ENCODE measurements around the gene TARS2.

The TARS2 gene

GRCh38 chr1:150511551-150511950, 24.3 kb downstream of the TARS2 start:
- DNase-seq = no peak

- DNase-seq = no peak
These were observed 24.9 kb downstream of the TARS2 start for GRCh38 chr1:150511985-150512660.

- no peak for DNase-seq
These were observed 25.6 kb downstream of the TARS2 start for GRCh38 chr1:150512846-150513245.

- no peak for DNase-seq
These were observed 26.2 kb downstream of the TARS2 start for GRCh38 chr1:150513351-150513791.

GRCh38 chr1:150514260-150514659, 27.0 kb downstream of the TARS2 start:
- DNase-seq = no peak

GRCh38 chr1:150514913-150515327, 27.7 kb downstream of the TARS2 start:
- DNase-seq = no peak

- peak; percentile 93 for DNase-seq
These were observed 28.3 kb downstream of the TARS2 start, which contains the start of gene FALEC for GRCh38 chr1:150515328-150516049. Gene FALEC (plus strand): TSS chr1:150515752.

GRCh38 chr1:150516050-150516591, 28.9 kb downstream of the TARS2 start:
- DNase-seq = peak; percentile 46

- no peak for DNase-seq
These were observed 29.4 kb downstream of the TARS2 start for GRCh38 chr1:150516616-150517015.

- no peak for DNase-seq
These were observed 34.2 kb downstream of the TARS2 start for GRCh38 chr1:150521196-150521968.

- DNase-seq = no peak
These were observed 38.1 kb downstream of the TARS2 start for GRCh38 chr1:150525348-150525747.

GRCh38 chr1:150528196-150528595, 41.0 kb downstream of the TARS2 start:
- DNase-seq = no peak

GRCh38 chr1:150529017-150529416, 41.8 kb downstream of the TARS2 start:
- no peak for DNase-seq

GRCh38 chr1:150530491-150531159, 43.4 kb downstream of the TARS2 start:
- DNase-seq = no peak

- no peak for DNase-seq
These were observed 45.6 kb downstream of the TARS2 start for GRCh38 chr1:150532860-150533259.

- DNase-seq = no peak
These were observed 46.8 kb downstream of the TARS2 start for GRCh38 chr1:150534002-150534401.

GRCh38 chr1:150535511-150536287, 48.5 kb downstream of the TARS2 start:
- no peak for DNase-seq

- no peak for DNase-seq
These were observed 49.9 kb downstream of the TARS2 start for GRCh38 chr1:150536836-150537731.

GRCh38 chr1:150537732-150538684, 50.8 kb downstream of the TARS2 start:
- no peak for DNase-seq

All from stimulated activated CD8-positive, alpha-beta memory T cell treated with anti-CD3 and anti-CD28 coated beads, Interleukin-4, amount 100 ng/mL, for 48 hours (primary cell).